Activated CD4-positive, alpha-beta T cell treated with anti-CD3 and anti-CD28 coated beads, Interleukin-2, amount 50 U/mL, for 24 hours (primary cell): ENCODE results near the gene RAB1B.
A peak's percentile ranks its signal among the peaks of the same experiment; 100 is the strongest.
"Not testable (repeated sequence)": the region's sequence is repeated elsewhere in the genome, so short reads cannot be mapped to it uniquely, and the experiment has no call there.

Experiments
- DNase-seq, 2 donors: peaks; one replicate each; pipeline ENCODE4 v3.0.0-alpha.2; 2020; ENCODE audit warnings: low read depth in 1 of 2, low spot score in 1 of 2

RAB1B gene

GRCh38 chr11:66266378-66267038 is 1.9 kb upstream of the RAB1B start:
- DNase-seq, result no peak

GRCh38 chr11:66267039-66267378 is 1.4 kb upstream of the RAB1B start:
- DNase-seq, result no peak

GRCh38 chr11:66267379-66268243 is 828 bp upstream of the RAB1B start:
- DNase-seq, result peak; percentile 74 to 76

GRCh38 chr11:66268952-66269905 is 790 bp downstream of the RAB1B start:
- no peak for DNase-seq

- DNase-seq, result no peak
Observed at GRCh38 chr11:66271816-66272215, 3.4 kb downstream of the RAB1B start.

- no peak for DNase-seq
Observed at GRCh38 chr11:66272596-66272995, 4.2 kb downstream of the RAB1B start.

- no peak for DNase-seq
Observed at GRCh38 chr11:66274219-66274618, 5.8 kb downstream of the RAB1B start.

GRCh38 chr11:66275396-66275795 is 7.0 kb downstream of the RAB1B start:
- no peak for DNase-seq

- DNase-seq, result no peak
Observed at GRCh38 chr11:66275984-66276612, 7.7 kb downstream of the RAB1B start.

GRCh38 chr11:66276619-66277018 is 8.2 kb downstream of the RAB1B start:
- not testable (repeated sequence) for DNase-seq

GRCh38 chr11:66277064-66277463 is 8.6 kb downstream of the RAB1B start:
- not testable (repeated sequence) for DNase-seq

GRCh38 chr11:66277471-66278362 is 9.3 kb downstream of the RAB1B start, which contains the start of gene CNIH2:
Gene CNIH2 (plus strand): TSS chr11:66278175. CDS start chr11:66278457, 282 bp downstream.
- no peak for DNase-seq

- no peak for DNase-seq
Observed at GRCh38 chr11:66278363-66279091, 10.1 kb downstream of the RAB1B start.

- no peak for DNase-seq
Observed at GRCh38 chr11:66279092-66279734, 10.8 kb downstream of the RAB1B start.

- no peak for DNase-seq
Observed at GRCh38 chr11:66280428-66280827, 12.0 kb downstream of the RAB1B start.

- no peak for DNase-seq
Observed at GRCh38 chr11:66281001-66281400, 12.6 kb downstream of the RAB1B start.

GRCh38 chr11:66281776-66282467 is 13.5 kb downstream of the RAB1B start:
- DNase-seq, result no peak
